T-helper 1 cell treated with Interleukin-12 subunit alpha and Interleukin-12 subunit beta and Interleukin-4 antibody, amounts not matched to agents 30 μg/mL and 1 μg/mL, for 36 hours (primary cell): ENCODE results near the gene SIRPB2.
"Not testable (repeated sequence)": the region's sequence is repeated elsewhere in the genome, so short reads cannot be mapped to it uniquely, and the experiment has no call there.

Experiments used
- H3K27ac Mint-ChIP-seq: one replicate; pipeline ENCODE4 v1.8.0; 2021; ENCODE audit warnings: mild to moderate bottlenecking, mixed read lengths
- H3K27me3 Mint-ChIP-seq: one replicate; pipeline ENCODE4 v1.8.0; 2021; ENCODE audit warnings: low read depth, mixed read lengths
- H3K36me3 Mint-ChIP-seq: one replicate; pipeline ENCODE4 v1.8.0; 2021; ENCODE audit warnings: low read depth, mixed read lengths
- H3K4me1 Mint-ChIP-seq: one replicate; pipeline ENCODE4 v1.8.0; 2021; ENCODE audit warnings: low read depth, mixed read lengths
- H3K4me3 Mint-ChIP-seq: one replicate; pipeline ENCODE4 v1.8.0; 2021; ENCODE audit warnings: mild to moderate bottlenecking, moderate library complexity, mixed read lengths
- H3K9me3 Mint-ChIP-seq: one replicate; pipeline ENCODE4 v1.8.0; 2021; ENCODE audit warnings: mixed read lengths

Gene SIRPB2

GRCh38 chr20:1513801-1514200, 22.6 kb upstream of the SIRPB2 start:
- Mint-ChIP-seq H3K9me3 (peaks cover 6% of the 10 kb centered on the region), H3K4me1 (no peaks in the 10 kb centered on the region), H3K27me3 (peaks cover 16% of the 10 kb centered on the region), H3K36me3 (no peaks in the 10 kb centered on the region), H3K27ac (no peak overlapping the region), H3K4me3 (no peak overlapping the region)

- peaks cover 42% of the 10 kb centered on the region for H3K27me3 Mint-ChIP-seq
- no peak overlapping the region for H3K4me3 Mint-ChIP-seq
- H3K9me3 Mint-ChIP-seq: peaks cover 6% of the 10 kb centered on the region
- no peaks in the 10 kb centered on the region for H3K36me3 Mint-ChIP-seq
- H3K4me1 Mint-ChIP-seq: no peaks in the 10 kb centered on the region
- no peak overlapping the region for H3K27ac Mint-ChIP-seq
Measured at GRCh38 chr20:1509237-1509636, 18.0 kb upstream of the SIRPB2 start.

- no peak overlapping the region for H3K4me3 Mint-ChIP-seq
- no peaks in the 10 kb centered on the region for H3K36me3 Mint-ChIP-seq
- peaks cover 7% of the 10 kb centered on the region for H3K9me3 Mint-ChIP-seq
- no peaks in the 10 kb centered on the region for H3K4me1 Mint-ChIP-seq
- H3K27me3 Mint-ChIP-seq: peaks cover 43% of the 10 kb centered on the region
- no peak overlapping the region for H3K27ac Mint-ChIP-seq
Measured at GRCh38 chr20:1508574-1508973, 17.4 kb upstream of the SIRPB2 start.

GRCh38 chr20:1507276-1507675, 16.1 kb upstream of the SIRPB2 start:
- H3K4me1 Mint-ChIP-seq: peaks cover 4% of the 10 kb centered on the region
- peaks cover 1% of the 10 kb centered on the region for H3K36me3 Mint-ChIP-seq
- H3K27ac Mint-ChIP-seq: no peak overlapping the region
- H3K27me3 Mint-ChIP-seq: peaks cover 53% of the 10 kb centered on the region
- H3K4me3 Mint-ChIP-seq: no peak overlapping the region
- peaks cover 6% of the 10 kb centered on the region for H3K9me3 Mint-ChIP-seq

GRCh38 chr20:1505871-1506270, 14.7 kb upstream of the SIRPB2 start:
- peaks cover 41% of the 10 kb centered on the region for H3K27me3 Mint-ChIP-seq
- peaks cover 1% of the 10 kb centered on the region for H3K36me3 Mint-ChIP-seq
- no peak overlapping the region for H3K4me3 Mint-ChIP-seq
- H3K9me3 Mint-ChIP-seq: peaks cover 6% of the 10 kb centered on the region
- H3K4me1 Mint-ChIP-seq: peaks cover 4% of the 10 kb centered on the region
- no peak overlapping the region for H3K27ac Mint-ChIP-seq

GRCh38 chr20:1505361-1505760, 14.1 kb upstream of the SIRPB2 start:
- Mint-ChIP-seq H3K36me3 (peaks cover 1% of the 10 kb centered on the region), H3K4me3 (no peak overlapping the region), H3K4me1 (peaks cover 4% of the 10 kb centered on the region), H3K27me3 (peaks cover 44% of the 10 kb centered on the region), H3K9me3 (peaks cover 6% of the 10 kb centered on the region), H3K27ac (no peak overlapping the region)

- Mint-ChIP-seq H3K27me3 (peaks cover 60% of the 10 kb centered on the region), H3K4me1 (peaks cover 4% of the 10 kb centered on the region), H3K4me3 (no peak overlapping the region), H3K9me3 (peaks cover 6% of the 10 kb centered on the region), H3K36me3 (peaks cover 1% of the 10 kb centered on the region), H3K27ac (no peak overlapping the region)
Measured at GRCh38 chr20:1503564-1504227, 12.5 kb upstream of the SIRPB2 start.

- Mint-ChIP-seq H3K27me3 (peaks cover 74% of the 10 kb centered on the region), H3K27ac (no peak overlapping the region), H3K4me3 (no peak overlapping the region), H3K9me3 (peaks cover 6% of the 10 kb centered on the region), H3K36me3 (peaks cover 1% of the 10 kb centered on the region), H3K4me1 (peaks cover 4% of the 10 kb centered on the region)
Measured at GRCh38 chr20:1500496-1500895, 9.3 kb upstream of the SIRPB2 start.

GRCh38 chr20:1499528-1500420, 8.6 kb upstream of the SIRPB2 start:
- Mint-ChIP-seq H3K36me3 (peaks cover 1% of the 10 kb centered on the region), H3K27me3 (peaks cover 75% of the 10 kb centered on the region), H3K4me1 (peaks cover 4% of the 10 kb centered on the region), H3K4me3 (no peak overlapping the region), H3K27ac (no peak overlapping the region), H3K9me3 (peaks cover 6% of the 10 kb centered on the region)

GRCh38 chr20:1497371-1497770, 6.2 kb upstream of the SIRPB2 start:
- not testable (repeated sequence) for H3K27ac Mint-ChIP-seq, H3K4me1 Mint-ChIP-seq, H3K4me3 Mint-ChIP-seq, H3K9me3 Mint-ChIP-seq, H3K36me3 Mint-ChIP-seq
- H3K27me3 Mint-ChIP-seq: peaks cover 72% of the 10 kb centered on the region

- Mint-ChIP-seq H3K4me3 (no peak overlapping the region), H3K27me3 (peaks cover 69% of the 10 kb centered on the region), H3K36me3 (no peaks in the 10 kb centered on the region), H3K9me3 (peaks cover 3% of the 10 kb centered on the region), H3K4me1 (peaks cover 3% of the 10 kb centered on the region), H3K27ac (no peak overlapping the region)
Measured at GRCh38 chr20:1496930-1497329, 5.7 kb upstream of the SIRPB2 start.

GRCh38 chr20:1494436-1494835, 3.2 kb upstream of the SIRPB2 start:
- no peak overlapping the region for H3K27ac Mint-ChIP-seq
- peaks cover 3% of the 10 kb centered on the region for H3K9me3 Mint-ChIP-seq
- H3K36me3 Mint-ChIP-seq: no peaks in the 10 kb centered on the region
- no peak overlapping the region for H3K4me3 Mint-ChIP-seq
- peaks cover 56% of the 10 kb centered on the region for H3K27me3 Mint-ChIP-seq
- peaks cover 9% of the 10 kb centered on the region for H3K4me1 Mint-ChIP-seq

GRCh38 chr20:1493536-1493935, 2.3 kb upstream of the SIRPB2 start:
- Mint-ChIP-seq H3K4me3 (no peak overlapping the region), H3K9me3 (peaks cover 3% of the 10 kb centered on the region), H3K27ac (no peak overlapping the region), H3K4me1 (peaks cover 9% of the 10 kb centered on the region), H3K36me3 (no peaks in the 10 kb centered on the region), H3K27me3 (peaks cover 47% of the 10 kb centered on the region)

- no peak overlapping the region for H3K4me3 Mint-ChIP-seq
- peaks cover 9% of the 10 kb centered on the region for H3K4me1 Mint-ChIP-seq
- peaks cover 43% of the 10 kb centered on the region for H3K27me3 Mint-ChIP-seq
- no peak overlapping the region for H3K27ac Mint-ChIP-seq
- H3K9me3 Mint-ChIP-seq: peaks cover 3% of the 10 kb centered on the region
- H3K36me3 Mint-ChIP-seq: no peaks in the 10 kb centered on the region
Measured at GRCh38 chr20:1491860-1492642, 831 bp upstream of the SIRPB2 start.
